Loucy (cell line): ENCODE results near the gene CCL20.

Source experiments
- EZH2phosphoT487 ChIP-seq: fragments of 200-600 bp; IDR thresholded peaks from 2 replicates; pipeline ENCODE4 v1.6.1; 2018; ENCODE audit warnings: antibody characterized with exemption, mild to moderate bottlenecking, moderate library complexity, borderline replicate concordance
- TF ChIP-seq, protein P1 (sequence below): fragments of 200-600 bp; sonication (generic); conservative IDR thresholded peaks from 2 replicates; pipeline ENCODE4 v1.5.1; 2014; ENCODE audit warnings: mild to moderate bottlenecking, antibody characterized with exemption, low read length

DNA sequence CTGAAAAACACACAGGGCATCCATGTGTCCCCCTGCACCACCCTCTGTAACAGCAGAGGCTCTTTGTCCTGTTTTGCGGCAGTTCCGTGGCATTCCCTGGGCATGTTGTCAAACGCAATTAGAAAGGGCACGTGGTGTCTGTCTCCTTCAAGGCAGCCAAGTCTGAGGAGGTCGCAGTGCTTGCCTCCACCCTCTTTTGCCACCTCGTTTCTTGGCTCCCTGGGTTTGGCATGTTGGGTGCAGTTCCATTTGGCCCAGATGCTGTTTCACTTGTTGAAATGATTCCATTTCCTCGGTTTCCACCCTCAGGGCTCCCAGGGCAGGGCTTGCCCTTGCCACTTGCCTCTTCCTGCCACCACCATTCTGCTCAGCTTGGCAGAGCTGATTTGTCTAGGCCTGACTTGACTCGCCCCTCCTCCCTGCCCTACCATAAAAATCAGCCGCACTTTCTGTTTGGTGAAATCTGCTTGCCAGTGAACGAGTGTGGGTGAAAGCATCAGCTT lies 12.4 kb downstream of the CCL20 start:
- TF ChIP-seq, protein P1, sequence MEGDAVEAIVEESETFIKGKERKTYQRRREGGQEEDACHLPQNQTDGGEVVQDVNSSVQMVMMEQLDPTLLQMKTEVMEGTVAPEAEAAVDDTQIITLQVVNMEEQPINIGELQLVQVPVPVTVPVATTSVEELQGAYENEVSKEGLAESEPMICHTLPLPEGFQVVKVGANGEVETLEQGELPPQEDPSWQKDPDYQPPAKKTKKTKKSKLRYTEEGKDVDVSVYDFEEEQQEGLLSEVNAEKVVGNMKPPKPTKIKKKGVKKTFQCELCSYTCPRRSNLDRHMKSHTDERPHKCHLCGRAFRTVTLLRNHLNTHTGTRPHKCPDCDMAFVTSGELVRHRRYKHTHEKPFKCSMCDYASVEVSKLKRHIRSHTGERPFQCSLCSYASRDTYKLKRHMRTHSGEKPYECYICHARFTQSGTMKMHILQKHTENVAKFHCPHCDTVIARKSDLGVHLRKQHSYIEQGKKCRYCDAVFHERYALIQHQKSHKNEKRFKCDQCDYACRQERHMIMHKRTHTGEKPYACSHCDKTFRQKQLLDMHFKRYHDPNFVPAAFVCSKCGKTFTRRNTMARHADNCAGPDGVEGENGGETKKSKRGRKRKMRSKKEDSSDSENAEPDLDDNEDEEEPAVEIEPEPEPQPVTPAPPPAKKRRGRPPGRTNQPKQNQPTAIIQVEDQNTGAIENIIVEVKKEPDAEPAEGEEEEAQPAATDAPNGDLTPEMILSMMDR, result no peak
- TF ChIP-seq EZH2phosphoT487, result no peak
